Activated CD4-positive, alpha-beta T cell treated with anti-CD3 and anti-CD28 coated beads, Interleukin-2, amount 50 U/mL, for 1 hour (primary cell): ENCODE data around the gene KRTAP5-1.

ENCODE experiments used
- DNase-seq: peaks from one replicate; pipeline ENCODE4 v3.0.0-alpha.2; 2020

The KRTAP5-1 gene

GRCh38 chr11:1540074-1540473, 45.0 kb downstream of the KRTAP5-1 start:
- DNase-seq: no peak

- DNase-seq: no peak
Measured at GRCh38 chr11:1538153-1538552, 46.9 kb downstream of the KRTAP5-1 start.

GRCh38 chr11:1536065-1536843, 48.8 kb downstream of the KRTAP5-1 start:
- DNase-seq: no peak

GRCh38 chr11:1534682-1535081, 50.4 kb downstream of the KRTAP5-1 start:
- DNase-seq: no peak
